CD4-positive, alpha-beta T cell treated with Interleukin-17A for 1 hour (primary cell): ENCODE measurements around the gene SCYL1.

Source experiments
- DNase-seq: peaks from one replicate; pipeline ENCODE4 v3.0.0-alpha.2; 2020

SCYL1 gene

DNA sequence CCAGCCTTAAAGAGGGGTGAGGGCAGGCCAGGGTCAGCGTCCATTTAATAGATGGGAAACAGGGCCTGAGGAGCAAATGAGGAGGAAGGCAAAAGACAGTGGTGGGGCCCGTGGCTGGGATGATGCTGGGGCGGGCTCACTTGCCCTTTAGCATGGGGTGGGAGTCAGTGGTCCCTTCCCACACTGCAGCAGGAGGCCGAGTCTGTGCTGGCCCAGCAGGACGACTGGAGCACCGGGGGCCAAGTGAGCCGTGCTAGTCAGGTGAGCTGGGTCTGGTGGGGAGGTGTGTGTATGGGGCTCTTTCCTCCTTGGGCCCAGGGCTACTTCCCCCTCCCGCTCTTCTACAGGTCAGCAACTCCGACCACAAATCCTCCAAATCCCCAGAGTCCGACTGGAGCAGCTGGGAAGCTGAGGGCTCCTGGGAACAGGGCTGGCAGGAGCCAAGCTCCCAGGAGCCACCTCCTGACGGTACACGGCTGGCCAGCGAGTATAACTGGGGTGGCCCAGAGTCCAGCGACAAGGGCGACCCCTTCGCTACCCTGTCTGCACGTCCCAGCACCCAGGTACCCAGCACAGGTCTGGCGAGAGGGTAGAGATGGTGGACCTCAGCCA, 12.8 kb downstream of the SCYL1 start:
- DNase-seq: no peak

DNA sequence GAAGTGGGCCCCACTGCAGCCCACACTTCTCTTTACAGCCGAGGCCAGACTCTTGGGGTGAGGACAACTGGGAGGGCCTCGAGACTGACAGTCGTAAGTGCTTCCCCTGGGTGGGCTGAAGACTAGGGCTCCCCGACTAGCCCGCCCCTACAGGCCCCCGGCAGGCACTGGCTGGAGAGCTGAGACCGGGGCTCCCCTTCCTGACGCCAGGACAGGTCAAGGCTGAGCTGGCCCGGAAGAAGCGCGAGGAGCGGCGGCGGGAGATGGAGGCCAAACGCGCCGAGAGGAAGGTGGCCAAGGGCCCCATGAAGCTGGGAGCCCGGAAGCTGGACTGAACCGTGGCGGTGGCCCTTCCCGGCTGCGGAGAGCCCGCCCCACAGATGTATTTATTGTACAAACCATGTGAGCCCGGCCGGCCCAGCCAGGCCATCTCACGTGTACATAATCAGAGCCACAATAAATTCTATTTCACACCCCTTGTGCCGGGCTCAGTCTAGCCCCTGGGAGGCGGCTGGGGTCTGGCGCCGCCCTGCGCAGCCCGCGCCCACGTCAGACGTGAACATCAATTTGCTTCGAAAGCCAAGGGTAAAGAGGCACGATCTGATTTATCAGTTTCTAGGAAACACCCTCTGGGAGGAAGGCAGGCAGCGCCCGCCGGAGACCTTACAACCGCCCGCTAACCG, 13.5 kb downstream of the SCYL1 start:
- DNase-seq: no peak

DNA sequence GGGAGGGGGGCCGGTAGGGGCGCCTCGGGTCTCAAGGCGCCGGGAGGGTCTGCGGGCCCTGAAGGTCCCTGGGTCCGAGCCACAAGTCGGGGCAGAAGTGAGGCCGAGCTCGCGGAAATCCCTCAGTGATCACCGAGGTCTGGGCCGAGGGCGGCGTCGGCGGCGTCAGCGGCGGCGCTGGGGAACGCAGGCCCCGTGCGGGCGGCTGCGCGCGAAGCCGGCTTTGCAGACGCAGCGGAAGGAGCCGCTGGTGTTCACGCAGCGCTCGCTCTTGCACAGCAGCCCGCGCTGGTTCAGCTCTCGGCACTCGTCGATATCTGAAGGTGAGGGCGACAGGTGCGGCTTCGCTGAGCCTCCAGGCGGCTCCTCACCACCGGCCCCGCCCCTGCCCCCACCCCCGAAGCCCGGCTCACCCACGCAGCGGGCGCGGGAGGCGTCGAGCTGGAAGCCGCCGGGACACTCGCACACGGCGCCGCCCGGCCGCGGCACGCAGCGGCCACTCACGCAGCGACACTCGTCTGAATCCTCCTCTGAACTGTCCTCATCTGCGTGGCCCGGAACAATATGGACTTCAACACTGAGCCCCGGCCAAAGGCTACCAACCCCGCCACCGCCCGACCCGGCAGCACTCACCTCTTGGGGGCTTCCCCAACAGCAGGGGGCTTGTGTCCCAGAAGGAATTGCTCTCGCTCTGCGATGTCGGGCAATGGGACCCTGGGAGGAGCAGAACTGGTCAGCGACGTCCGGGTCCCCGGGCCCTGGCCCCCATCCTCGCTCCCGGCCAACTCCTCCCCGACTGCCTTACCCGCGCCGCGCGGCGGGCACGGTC, 14.2 kb downstream of the SCYL1 start:
- no peak for DNase-seq

DNA sequence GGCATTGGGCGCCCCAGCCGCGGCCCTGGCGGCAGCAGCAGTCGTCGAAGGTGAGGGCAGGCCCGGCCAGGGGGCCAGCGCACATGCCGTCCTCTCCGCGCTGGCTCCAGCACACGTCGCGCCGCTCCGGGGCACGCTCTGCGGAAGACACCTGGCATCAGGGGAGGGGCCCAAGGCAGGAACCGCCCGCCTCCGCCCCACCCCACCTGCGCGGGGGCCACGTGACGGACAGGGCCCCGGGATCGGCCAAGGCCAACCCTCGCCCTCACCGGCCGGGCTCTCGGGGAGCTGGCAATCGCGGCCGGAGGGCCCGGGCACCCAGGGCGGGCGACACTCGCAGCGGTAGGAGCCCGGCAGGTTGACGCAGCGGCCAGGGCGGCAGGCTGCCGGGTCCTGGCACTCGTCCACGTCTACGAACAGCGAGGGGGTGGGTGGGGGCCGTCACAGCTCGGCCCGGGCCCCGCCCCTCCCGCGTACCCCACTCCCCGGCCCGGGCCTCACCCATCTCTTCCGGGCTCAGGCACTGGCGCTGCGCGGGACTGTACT, 14.9 kb downstream of the SCYL1 start:
- DNase-seq: no peak

DNA sequence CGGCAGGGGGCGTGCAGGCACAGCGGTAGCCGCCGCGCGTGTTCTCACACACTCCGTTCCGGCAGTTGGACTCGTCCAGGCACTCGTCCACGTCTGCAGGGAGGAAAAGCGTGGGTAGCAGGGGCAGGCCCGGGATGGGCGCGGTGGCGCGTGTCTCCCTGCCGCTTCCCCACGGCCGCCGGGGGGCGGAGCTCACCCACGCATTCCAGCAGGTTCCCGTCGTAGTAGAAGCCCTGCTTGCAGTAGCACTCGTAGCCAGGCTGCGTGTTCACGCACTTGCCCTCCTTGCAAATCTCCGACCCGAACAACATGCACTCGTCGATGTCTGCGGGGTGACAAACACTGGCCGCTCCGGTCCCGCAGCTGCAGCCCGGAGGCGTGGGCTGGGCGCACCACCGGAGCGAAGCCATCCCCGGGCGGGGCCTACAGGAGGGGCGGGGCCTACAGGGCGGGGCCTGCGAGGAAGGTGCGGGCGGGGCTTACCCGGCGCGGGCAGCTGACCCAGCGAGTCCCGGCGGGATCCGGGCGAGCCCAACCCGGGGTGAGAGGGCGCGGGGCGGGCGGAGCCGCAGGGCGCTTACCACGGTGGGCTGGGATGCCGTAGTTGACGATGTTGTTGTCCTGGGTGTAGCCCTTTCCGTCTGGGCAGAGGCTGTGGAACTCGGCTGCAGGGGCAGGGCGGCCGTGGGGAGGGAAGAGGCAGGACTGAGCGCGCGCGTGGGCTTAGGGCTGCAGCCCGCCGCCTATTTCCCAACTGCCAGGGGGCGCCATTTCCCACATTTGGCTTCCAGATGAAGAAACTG, 15.6 kb downstream of the SCYL1 start:
- peak; percentile 91 for DNase-seq

DNA sequence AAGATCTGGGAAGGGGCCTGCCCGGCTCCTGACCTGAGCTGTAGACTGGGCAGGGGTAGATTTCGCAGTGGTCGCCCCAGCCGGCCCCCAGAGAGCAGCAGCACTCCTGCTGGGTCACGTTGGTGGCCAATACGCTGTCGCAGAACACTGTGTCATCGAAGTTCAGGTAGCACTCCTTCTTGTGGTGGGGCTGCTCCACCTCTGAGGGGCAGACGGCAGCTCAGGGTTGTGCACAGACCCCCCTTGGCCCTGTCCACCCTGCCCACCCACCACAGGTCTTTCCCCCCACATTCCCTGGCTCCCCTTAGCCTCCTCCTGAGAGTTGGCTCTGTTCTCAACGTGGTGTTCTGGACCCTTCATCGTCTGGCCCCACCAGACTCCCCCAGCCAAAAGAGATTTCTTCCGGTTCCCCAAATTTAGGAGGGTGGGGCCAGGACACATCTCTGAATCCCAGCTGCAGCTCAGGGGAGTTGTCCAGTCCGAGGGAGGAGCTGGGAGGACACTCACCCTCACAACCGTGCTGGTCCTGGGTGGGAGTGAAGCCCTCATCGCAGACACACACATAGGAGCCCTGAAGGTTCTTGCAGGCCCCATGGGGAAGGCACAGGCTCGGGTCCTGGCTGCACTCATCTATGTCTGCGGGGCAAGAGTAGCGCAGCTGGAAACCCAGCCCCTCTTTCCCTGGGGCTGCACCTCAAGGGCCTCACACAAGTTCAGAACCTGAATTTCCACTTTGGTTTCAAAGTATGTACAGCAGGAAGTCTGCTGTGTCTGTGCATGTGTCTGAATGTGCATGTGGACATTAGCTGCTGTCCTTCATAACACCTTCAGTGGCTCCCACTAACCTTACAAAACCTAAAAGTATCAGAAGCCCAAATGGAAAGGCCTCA, 16.5 kb downstream of the SCYL1 start:
- no peak for DNase-seq

DNA sequence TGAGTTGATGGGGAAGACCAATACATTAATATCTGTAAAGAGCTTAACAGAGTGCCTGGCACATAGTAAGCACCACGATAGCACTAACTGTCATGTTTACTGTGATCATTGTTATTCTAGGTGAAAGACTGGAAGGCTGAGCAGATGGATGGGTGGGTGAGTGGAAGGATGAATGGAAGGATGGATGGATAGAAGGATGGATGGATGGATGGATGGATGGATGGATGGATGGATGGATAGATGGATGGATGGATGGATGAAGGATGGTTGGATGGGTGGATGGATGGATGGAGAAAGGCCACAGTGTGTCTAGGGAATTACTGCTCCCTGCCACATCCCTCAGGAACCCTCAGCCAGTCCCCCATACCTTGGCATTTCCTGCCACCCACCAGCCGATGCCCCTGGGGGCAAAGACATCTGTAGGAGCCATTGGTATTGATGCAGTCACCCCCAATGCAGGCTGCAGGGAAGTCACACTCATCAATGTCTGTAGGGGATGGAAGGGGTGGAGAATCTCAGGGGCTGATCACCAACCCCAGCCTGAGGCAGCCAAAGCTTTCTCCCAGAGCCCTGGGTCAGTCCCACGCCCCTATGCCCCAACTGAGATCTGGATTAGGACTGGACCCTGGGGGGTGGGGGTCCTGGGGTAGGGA, 18.0 kb downstream of the SCYL1 start:
- DNase-seq: no peak

DNA sequence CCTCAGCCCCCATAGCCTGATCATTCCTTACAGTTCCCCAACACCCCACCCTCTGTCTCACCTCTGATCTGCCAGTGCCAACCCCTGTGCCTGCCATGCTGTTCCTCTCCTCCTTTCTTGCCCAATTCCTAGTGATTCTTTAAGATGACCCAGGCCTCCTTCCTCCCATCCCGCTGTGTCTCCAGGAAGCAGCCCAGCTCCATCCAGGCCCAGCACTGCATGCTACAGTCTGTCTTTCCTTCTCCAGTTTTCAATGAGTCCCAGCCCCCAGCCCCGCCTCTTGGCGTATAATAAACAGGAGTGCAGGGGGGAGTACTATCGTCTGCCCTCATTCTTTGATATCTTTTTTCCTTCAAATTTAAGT, 21.0 kb downstream of the SCYL1 start:
- DNase-seq: no peak

DNA sequence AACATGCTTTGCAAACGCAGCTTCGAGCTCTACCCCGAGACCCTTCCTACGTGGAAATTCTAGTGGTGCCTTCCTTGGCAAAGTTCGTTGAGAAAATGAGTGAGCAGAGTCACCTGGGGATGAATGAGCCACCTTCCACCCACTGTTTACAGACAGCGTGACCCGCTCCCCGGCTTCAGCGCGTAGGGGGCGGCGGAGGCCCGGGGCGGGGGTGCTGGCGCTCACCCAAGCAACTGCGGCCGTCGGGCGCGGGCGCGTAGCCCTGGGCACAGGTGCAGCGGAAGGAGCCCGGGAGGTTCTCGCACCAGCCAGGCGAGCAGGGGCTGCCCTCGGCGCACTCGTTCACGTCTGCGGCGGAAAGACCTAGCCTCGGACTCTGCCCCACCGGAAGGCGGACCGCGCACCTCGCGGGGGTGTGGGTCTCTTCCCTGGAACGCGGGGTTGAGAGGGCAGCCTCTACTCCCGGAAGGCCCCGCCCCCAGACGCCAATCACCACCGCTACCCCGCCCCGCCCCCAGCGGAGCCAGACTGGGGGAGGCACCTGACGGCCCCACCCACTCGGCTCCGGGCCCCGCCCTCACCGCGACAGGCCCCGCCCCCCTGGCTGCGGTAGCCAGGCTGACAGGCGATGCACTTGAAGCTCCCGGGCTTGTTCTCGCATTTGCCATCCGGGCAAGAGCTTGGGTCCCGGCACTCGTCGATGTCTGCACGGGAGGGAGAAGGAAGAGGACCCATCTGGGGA, 21.5 kb downstream of the SCYL1 start:
- DNase-seq: peak; percentile 98

DNA sequence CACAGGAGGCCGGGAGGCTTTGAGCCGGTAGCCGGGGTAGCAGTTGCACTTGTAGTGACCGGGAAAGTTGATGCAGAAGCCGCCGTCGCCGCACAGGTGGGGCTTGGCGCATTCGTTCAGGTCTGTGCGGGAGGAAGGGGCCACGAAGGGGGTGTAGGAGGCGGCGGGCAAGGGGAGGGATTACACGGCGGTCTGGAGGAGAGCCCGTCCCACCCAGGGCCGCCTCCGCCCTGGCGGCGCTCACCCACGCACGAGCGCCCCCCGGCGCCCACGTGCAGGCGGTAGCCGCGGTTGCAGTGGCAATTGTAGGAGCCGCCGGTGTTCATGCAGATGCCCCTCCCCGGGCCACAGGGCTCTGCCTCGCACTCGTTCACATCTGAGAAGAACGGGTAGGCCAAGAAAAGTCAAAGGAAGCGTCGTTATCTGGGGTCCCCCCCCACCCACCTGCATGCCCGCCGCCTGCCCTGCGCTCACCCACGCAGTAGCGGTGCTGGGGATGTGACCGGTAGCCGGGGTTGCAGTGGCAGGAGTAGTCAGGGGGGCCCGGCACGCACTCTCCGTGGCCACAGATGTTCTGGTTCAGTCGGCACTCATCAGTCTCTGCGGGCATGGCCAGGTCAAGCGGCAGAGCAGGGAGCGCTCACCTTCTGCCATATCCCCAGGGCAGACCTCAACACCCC, 22.7 kb downstream of the SCYL1 start:
- DNase-seq: peak; percentile 65

DNA sequence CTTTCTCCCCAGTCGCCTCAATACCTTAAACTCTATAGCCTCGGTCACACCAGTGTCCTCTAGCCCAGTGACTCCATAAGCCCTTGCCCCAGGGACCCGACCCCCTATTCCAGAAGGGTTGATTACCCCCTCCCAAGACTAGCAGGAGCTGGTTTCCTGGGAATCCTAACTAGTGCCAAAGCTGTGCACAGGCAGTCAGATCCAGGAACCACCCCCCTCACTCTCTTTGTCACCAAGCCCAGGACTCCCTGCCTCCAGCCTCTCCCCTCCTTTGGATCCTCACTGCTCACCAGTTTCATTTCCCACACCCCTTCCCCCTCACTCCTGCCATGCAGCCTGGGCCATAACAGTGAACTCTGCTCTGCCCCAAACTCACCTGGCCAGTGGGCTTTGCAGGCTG, 23.5 kb downstream of the SCYL1 start:
- DNase-seq: no peak

DNA sequence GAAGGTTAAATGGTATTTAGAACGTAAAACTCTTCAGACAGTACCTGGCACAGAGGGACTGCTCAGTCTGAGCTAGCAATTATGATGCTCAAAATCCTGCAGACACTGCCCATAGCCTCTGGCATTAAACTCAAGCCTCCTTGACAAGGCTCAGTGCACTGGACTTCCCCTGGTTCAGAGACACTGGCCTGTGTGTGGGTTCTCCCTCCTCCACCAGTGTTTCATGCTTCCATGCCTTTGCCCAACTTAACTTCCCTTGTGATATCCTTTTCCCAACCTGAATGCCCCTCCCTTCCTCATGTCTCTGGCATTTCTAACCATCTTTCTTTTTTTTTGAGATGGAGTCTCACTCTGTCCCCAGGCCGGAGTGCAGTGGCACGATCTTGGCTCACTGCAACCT, 24.2 kb downstream of the SCYL1 start:
- DNase-seq: no peak

DNA sequence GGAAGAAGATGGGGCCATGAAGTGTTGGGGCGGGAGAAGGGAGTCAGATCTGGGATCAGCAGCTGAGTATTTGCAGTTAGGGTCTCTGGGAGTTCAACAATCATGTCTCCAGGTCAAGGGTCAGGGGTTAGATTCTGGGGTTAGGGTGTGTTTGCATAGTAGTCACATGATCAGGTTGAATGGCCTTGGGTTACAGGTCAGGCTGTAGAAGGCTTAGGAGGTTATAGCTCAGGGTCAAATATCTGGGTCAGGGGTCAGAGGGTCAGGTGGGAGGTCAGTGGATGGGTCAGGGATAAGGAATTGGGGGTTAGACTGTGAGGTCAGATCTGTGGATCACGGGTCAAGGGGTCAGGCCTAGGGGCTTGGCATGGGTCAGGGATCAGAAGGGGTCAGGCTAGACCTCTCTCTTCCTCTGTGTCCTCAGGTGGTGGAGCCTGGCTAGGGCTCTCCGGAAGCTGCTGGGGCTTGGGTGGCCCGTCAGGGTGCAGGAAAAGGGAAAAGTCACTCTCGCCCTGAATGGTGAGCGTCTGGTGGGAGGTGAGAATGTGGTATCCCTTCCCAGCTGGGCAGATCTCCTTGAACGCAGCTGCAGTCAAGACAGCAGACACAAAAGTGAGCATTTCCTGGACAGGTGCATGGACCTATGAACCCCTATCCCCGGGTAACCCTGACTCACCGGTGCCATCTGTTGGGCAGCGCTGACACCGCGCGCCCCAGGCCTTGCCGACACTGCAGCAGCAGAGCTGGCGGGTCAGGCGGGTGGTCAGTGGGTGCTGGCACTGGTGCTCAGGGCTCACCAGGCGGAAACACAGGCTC, 26.9 kb downstream of the SCYL1 start:
- peak; percentile 75 for DNase-seq

DNA sequence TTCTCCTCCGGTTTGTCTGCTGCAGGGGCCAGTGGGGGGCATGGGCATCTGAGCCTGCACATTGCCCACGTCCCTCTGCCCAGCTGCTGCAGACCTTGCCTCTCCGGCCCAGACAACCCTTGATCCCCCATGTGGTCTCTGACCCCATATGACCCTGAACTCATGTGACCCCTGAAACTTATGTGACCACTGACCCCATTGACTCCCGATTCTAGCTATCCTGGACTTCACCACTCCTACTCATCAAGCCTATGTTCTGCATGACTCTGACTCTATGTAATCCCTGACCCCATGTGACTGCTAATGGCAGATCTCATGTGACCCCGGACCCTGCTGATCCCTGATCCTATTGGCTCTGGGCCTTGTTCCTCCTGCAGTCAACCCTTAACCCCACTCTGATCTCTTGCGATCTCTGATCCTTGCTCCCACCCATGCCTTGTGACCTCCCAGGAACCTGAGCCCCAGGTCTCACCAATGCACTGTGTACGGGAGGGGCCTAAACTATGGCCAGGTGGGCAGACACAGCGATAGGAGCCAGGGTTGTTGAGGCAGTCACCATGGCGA, 27.6 kb downstream of the SCYL1 start:
- DNase-seq: no peak

DNA sequence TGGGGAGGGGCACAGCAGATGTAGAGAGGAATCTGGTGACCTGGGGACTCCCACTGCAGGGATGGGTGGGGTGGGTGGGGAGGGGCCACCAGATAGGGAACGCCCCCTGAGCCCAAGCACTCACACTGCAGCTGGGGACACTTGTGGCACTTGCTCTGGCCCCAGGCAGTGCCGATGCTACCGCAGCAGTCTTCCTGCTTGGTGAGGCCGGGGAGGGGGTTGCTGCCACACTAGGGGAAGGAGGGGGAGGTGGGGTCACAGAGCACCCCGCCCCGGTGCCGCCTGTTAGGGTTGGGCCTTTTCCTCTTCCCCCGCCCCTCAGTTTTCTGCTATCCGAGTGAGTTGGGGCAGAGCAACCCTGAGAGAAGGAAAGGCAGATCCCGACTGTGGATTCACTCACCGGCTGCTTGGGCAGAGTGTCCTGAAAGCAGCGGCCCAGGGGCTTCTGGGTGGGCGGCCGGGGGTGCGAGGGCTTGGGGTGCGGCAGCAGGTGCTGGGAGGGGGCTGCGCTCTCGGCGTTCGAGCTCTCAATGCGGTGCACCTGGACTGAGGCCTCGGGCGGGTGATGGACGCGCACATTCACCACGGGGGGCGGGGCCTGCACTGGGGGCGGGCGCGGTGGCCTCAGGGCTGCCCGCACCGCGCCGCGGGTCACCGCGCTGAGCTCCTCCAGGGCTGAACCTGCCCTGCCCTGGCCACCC, 28.6 kb downstream of the SCYL1 start:
- peak; percentile 89 for DNase-seq

DNA sequence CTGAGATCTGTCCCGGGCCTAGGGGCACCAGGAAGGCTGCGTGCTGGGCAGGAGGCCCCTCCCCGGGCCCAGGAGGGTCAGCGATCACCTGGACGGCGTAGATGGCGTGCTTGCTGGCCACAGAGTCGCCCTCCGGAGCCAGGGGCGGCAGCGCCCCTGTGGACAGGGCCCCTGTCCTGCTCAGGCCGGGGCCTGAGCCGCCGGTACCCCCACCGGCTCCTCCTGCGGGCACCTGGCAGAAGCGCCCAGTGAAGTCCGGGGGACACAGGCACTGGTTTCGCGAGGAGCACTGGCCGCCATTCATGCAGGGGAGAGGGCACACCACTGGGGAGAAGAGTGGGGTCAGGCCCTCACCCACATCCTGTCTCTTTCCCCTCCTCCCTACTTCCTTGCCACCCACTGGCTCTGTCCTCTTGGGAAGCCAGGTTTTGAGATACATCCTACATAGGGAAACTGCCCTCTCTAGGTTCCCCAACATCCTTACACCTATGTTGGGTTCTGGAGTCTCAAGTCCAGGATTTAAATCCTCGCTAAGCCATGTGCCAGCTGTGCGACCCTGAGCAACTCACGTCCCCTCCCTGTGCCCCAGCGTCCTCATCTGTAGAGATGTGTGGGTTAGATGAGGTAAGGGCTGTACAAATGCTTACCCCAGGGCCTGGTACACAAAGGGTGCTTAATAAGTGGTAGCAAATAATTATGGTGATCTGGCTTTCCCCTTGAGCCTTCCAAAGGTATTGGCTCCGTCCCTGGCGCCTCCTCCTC, 29.4 kb downstream of the SCYL1 start:
- no peak for DNase-seq

DNA sequence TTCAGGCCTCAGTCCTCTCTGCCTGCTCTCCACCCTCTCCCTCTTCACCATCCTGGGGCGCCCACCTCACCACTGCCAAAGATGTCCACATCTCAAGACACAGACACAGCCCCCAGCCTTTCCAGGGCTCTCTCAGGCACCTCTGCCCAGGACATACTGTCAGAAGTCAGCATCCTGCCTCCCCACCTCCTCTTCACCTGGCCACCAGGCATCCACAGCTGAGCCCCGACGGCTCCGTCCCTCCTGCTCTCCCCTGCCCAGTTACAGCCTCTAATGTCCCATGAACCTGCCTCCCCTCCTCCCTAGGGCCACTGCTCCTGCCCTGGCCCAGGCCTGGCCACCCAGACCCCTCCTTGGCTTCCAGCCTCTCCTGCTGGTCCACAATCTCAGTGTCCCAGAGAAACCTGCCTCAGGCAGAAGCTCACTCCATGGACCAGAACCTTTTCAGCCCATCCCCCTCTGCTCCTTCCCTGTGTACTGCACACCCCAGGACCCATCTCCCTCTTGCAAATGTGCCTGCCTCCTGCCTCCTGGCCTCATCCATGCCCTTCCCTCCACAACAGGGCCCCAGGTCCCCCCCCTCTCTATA, 30.1 kb downstream of the SCYL1 start:
- no peak for DNase-seq
